ENCODE measurements around the gene FRYL.

DNA sequence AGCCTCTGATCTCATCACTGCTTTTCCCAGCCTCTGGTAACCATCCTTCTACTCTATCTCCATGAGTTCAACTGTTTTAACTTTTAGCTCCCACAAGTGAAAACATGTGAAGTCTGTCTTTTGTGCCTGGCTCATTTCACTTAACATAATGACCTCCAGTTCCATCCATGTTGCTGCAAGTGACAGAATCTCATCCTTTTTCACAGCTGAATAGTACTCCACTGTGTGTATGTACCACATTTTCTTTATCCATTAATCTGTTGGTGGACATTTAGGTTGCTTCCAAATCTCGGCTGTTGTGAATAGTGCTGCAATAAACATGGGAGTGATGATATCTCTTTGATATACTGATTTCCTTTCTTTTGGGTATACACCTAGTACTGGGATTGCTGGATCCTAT is 109.5 kb downstream of the FRYL start:
- TF ChIP-seq, protein P1, sequence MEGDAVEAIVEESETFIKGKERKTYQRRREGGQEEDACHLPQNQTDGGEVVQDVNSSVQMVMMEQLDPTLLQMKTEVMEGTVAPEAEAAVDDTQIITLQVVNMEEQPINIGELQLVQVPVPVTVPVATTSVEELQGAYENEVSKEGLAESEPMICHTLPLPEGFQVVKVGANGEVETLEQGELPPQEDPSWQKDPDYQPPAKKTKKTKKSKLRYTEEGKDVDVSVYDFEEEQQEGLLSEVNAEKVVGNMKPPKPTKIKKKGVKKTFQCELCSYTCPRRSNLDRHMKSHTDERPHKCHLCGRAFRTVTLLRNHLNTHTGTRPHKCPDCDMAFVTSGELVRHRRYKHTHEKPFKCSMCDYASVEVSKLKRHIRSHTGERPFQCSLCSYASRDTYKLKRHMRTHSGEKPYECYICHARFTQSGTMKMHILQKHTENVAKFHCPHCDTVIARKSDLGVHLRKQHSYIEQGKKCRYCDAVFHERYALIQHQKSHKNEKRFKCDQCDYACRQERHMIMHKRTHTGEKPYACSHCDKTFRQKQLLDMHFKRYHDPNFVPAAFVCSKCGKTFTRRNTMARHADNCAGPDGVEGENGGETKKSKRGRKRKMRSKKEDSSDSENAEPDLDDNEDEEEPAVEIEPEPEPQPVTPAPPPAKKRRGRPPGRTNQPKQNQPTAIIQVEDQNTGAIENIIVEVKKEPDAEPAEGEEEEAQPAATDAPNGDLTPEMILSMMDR (conservative IDR thresholded peaks at IDR 0.05; ENCODE audit: low read depth, low read length), result no peak
- TF ChIP-seq EZH2 (IDR thresholded peaks at IDR 0.05; ENCODE audit: borderline replicate concordance, low read depth, low read length, poor library complexity, severe bottlenecking), result no peak

All from A673 (cell line).